Effector memory CD4-positive, alpha-beta T cell (primary cell): ENCODE results near the gene CCNA1.
A peak's percentile ranks its signal among the peaks of the same experiment; 100 is the strongest.

Experiments used
- DNase-seq, 3 donors: peaks; one replicate each; pipeline ENCODE4 v3.0.0-alpha.2; 2020
- H3K27ac ChIP-seq: 2 replicates; pipeline ENCODE4 v1.7.0; 2013; ENCODE audit warnings: mild to moderate bottlenecking, low read length, moderate library complexity; ENCODE audit not compliant: insufficient read depth, poor library complexity, severe bottlenecking
- H3K27me3 ChIP-seq: replicated peaks from 2 replicates; pipeline ENCODE4 v1.7.0; 2013; ENCODE audit warnings: mild to moderate bottlenecking, low read length; ENCODE audit not compliant: insufficient read depth, control insufficient read depth, poor library complexity, severe bottlenecking
- H3K36me3 ChIP-seq: 2 replicates; pipeline ENCODE4 v1.7.0; 2013; ENCODE audit warnings: mild to moderate bottlenecking, low read length, moderate library complexity; ENCODE audit not compliant: control insufficient read depth, insufficient read depth
- H3K4me1 ChIP-seq: 2 replicates; pipeline ENCODE4 v1.7.0; 2013; ENCODE audit warnings: low read length, mild to moderate bottlenecking; ENCODE audit not compliant: control insufficient read depth, insufficient read depth, poor library complexity, severe bottlenecking
- H3K4me3 ChIP-seq: 2 replicates; pipeline ENCODE4 v1.7.0; 2013; ENCODE audit warnings: low read length, low read depth, mild to moderate bottlenecking; ENCODE audit not compliant: insufficient read depth, poor library complexity, severe bottlenecking
- H3K9me3 ChIP-seq: 2 replicates; pipeline ENCODE4 v1.7.0; 2013; ENCODE audit warnings: mild to moderate bottlenecking, low read length, moderate library complexity; ENCODE audit not compliant: control insufficient read depth
- total RNA-seq, 3 donors: gene quantifications; one replicate each; lab custom pipeline; 2026; lab: John Stamatoyannopoulos, UW

The CCNA1 gene
- total RNA-seq: 0 reads per million in 3 donors

- Histone ChIP-seq H3K9me3 (no peaks in the 10 kb centered on the region), H3K27me3 (peaks cover 12% of the 10 kb centered on the region), H3K4me3 (peak within 1 kb of the TSS; percentile 22), H3K4me1 (no peaks in the 10 kb centered on the region), H3K27ac (no peak within 1 kb of the TSS), H3K36me3 (no peaks in the 10 kb centered on the region)
- DNase-seq: no peak
These were observed at the start of gene CCNA1 for GRCh38 chr13:36432106-36432544. Gene CCNA1, plus strand, starts transcription at chr13:36432495. Its CDS starts 562 bp downstream, at chr13:36433057.

- DNase-seq: no peak
- no peak overlapping the region for H3K27ac ChIP-seq
These were observed 46.8 kb upstream of the CCNA1 start for GRCh38 chr13:36385489-36385888.

GRCh38 chr13:36395280-36395679, 37.0 kb upstream of the CCNA1 start:
- Histone ChIP-seq H3K4me3 (no peak overlapping the region), H3K27ac (no peak overlapping the region), H3K27me3 (no peaks in the 10 kb centered on the region), H3K36me3 (no peaks in the 10 kb centered on the region), H3K9me3 (no peaks in the 10 kb centered on the region), H3K4me1 (no peaks in the 10 kb centered on the region)
- DNase-seq: no peak

More at GRCh38 chr13:36385489-36385888, 46.8 kb upstream of the CCNA1 start:
- Histone ChIP-seq H3K36me3 (no peaks in the 10 kb centered on the region), H3K4me3 (no peak overlapping the region), H3K27me3 (no peaks in the 10 kb centered on the region), H3K4me1 (no peaks in the 10 kb centered on the region), H3K9me3 (no peaks in the 10 kb centered on the region)

- H3K9me3 ChIP-seq: no peaks in the 10 kb centered on the region
- H3K4me3 ChIP-seq: no peak overlapping the region
- no peaks in the 10 kb centered on the region for H3K4me1 ChIP-seq
- DNase-seq: no peak
- no peaks in the 10 kb centered on the region for H3K36me3 ChIP-seq
- no peak overlapping the region for H3K27ac ChIP-seq
- H3K27me3 ChIP-seq: no peaks in the 10 kb centered on the region
These were observed 27.1 kb upstream of the CCNA1 start for GRCh38 chr13:36405151-36405550.

GRCh38 chr13:36412736-36413135, 19.6 kb upstream of the CCNA1 start:
- Histone ChIP-seq H3K9me3 (no peaks in the 10 kb centered on the region), H3K27ac (no peak overlapping the region), H3K36me3 (no peaks in the 10 kb centered on the region), H3K4me3 (no peak overlapping the region), H3K4me1 (no peaks in the 10 kb centered on the region), H3K27me3 (no peaks in the 10 kb centered on the region)
- no peak for DNase-seq

GRCh38 chr13:36413161-36413560, 19.1 kb upstream of the CCNA1 start:
- no peak for DNase-seq
- Histone ChIP-seq H3K4me3 (no peak overlapping the region), H3K4me1 (no peaks in the 10 kb centered on the region), H3K27ac (no peak overlapping the region), H3K36me3 (no peaks in the 10 kb centered on the region), H3K27me3 (no peaks in the 10 kb centered on the region), H3K9me3 (no peaks in the 10 kb centered on the region)

- no peak for DNase-seq
- Histone ChIP-seq H3K9me3 (no peaks in the 10 kb centered on the region), H3K4me1 (no peaks in the 10 kb centered on the region), H3K4me3 (no peak overlapping the region), H3K36me3 (no peaks in the 10 kb centered on the region), H3K27ac (no peak overlapping the region), H3K27me3 (no peaks in the 10 kb centered on the region)
These were observed 17.8 kb upstream of the CCNA1 start for GRCh38 chr13:36414461-36414860.

GRCh38 chr13:36417331-36417730, 15.0 kb upstream of the CCNA1 start:
- no peak overlapping the region for H3K27ac ChIP-seq

GRCh38 chr13:36418022-36418805, 14.1 kb upstream of the CCNA1 start:
- H3K27me3 ChIP-seq: no peaks in the 10 kb centered on the region
- no peak for DNase-seq
- H3K4me1 ChIP-seq: no peaks in the 10 kb centered on the region
- H3K9me3 ChIP-seq: no peaks in the 10 kb centered on the region
- no peaks in the 10 kb centered on the region for H3K36me3 ChIP-seq
- no peak overlapping the region for H3K4me3 ChIP-seq
- H3K27ac ChIP-seq: no peak overlapping the region

More at GRCh38 chr13:36417331-36417730, 15.0 kb upstream of the CCNA1 start:
- no peaks in the 10 kb centered on the region for H3K36me3 ChIP-seq
- no peaks in the 10 kb centered on the region for H3K27me3 ChIP-seq
- no peak overlapping the region for H3K4me3 ChIP-seq
- H3K9me3 ChIP-seq: no peaks in the 10 kb centered on the region
- H3K4me1 ChIP-seq: no peaks in the 10 kb centered on the region
- DNase-seq: no peak

- peak in 2 of 3 donors; percentile 4 to 23 for DNase-seq
- no peak overlapping the region for H3K4me3 ChIP-seq
- H3K36me3 ChIP-seq: no peaks in the 10 kb centered on the region
- H3K9me3 ChIP-seq: no peaks in the 10 kb centered on the region
- H3K27me3 ChIP-seq: no peaks in the 10 kb centered on the region
- no peak overlapping the region for H3K27ac ChIP-seq
- no peaks in the 10 kb centered on the region for H3K4me1 ChIP-seq
These were observed 11.8 kb upstream of the CCNA1 start for GRCh38 chr13:36420437-36420891.
